ENCODE data around the gene NAALADL2.

The NAALADL2 gene

GRCh38 chr3:175672119-175672689 is 813.1 kb downstream of the NAALADL2 start:
- in situ Hi-C loops (cut with HindIII; ENCODE audit: low pct_ligation_motif_present, low pct_unique_long_range_greater_than_20kb, low sequenced_read_pairs), result no loop called here
- DNase-seq, result peak; percentile 41

- in situ Hi-C loops (cut with HindIII; ENCODE audit: low pct_ligation_motif_present, low pct_unique_long_range_greater_than_20kb, low sequenced_read_pairs), result no loop called here
Measured at GRCh38 chr3:175679568-175679967, 820.4 kb downstream of the NAALADL2 start.

GRCh38 chr3:175692256-175692655 is 833.1 kb downstream of the NAALADL2 start:
- in situ Hi-C loops (cut with HindIII; ENCODE audit: low pct_ligation_motif_present, low pct_unique_long_range_greater_than_20kb, low sequenced_read_pairs), result no loop called here
- no peak for DNase-seq

More at GRCh38 chr3:175679568-175679967, 820.4 kb downstream of the NAALADL2 start:
- DNase-seq, result no peak

GRCh38 chr3:175695251-175695650 is 836.1 kb downstream of the NAALADL2 start:
- DNase-seq, result no peak
- in situ Hi-C loops (cut with HindIII; ENCODE audit: low pct_ligation_motif_present, low pct_unique_long_range_greater_than_20kb, low sequenced_read_pairs), result no loop called here

- no peak for DNase-seq
- in situ Hi-C loops (cut with HindIII; ENCODE audit: low pct_ligation_motif_present, low pct_unique_long_range_greater_than_20kb, low sequenced_read_pairs), result no loop called here
Measured at GRCh38 chr3:175702956-175703355, 843.8 kb downstream of the NAALADL2 start.

GRCh38 chr3:175704366-175705055 is 845.4 kb downstream of the NAALADL2 start:
- in situ Hi-C loops (cut with HindIII; ENCODE audit: low pct_ligation_motif_present, low pct_unique_long_range_greater_than_20kb, low sequenced_read_pairs), result no loop called here
- DNase-seq, result no peak

- in situ Hi-C loops (cut with HindIII; ENCODE audit: low pct_ligation_motif_present, low pct_unique_long_range_greater_than_20kb, low sequenced_read_pairs), result no loop called here
- DNase-seq, result no peak
Measured at GRCh38 chr3:175713268-175713667, 854.1 kb downstream of the NAALADL2 start.

GRCh38 chr3:175716446-175716845 is 857.3 kb downstream of the NAALADL2 start:
- no peak for DNase-seq
- in situ Hi-C loops (cut with HindIII; ENCODE audit: low pct_ligation_motif_present, low pct_unique_long_range_greater_than_20kb, low sequenced_read_pairs), result no loop called here

GRCh38 chr3:175726228-175726627 is 867.1 kb downstream of the NAALADL2 start:
- in situ Hi-C loops (cut with HindIII; ENCODE audit: low pct_ligation_motif_present, low pct_unique_long_range_greater_than_20kb, low sequenced_read_pairs), result no loop called here
- DNase-seq, result no peak

GRCh38 chr3:175728566-175728965 is 869.4 kb downstream of the NAALADL2 start:
- no peak for DNase-seq
- in situ Hi-C loops (cut with HindIII; ENCODE audit: low pct_ligation_motif_present, low pct_unique_long_range_greater_than_20kb, low sequenced_read_pairs), result no loop called here

GRCh38 chr3:175729466-175729865 is 870.3 kb downstream of the NAALADL2 start:
- in situ Hi-C loops (cut with HindIII; ENCODE audit: low pct_ligation_motif_present, low pct_unique_long_range_greater_than_20kb, low sequenced_read_pairs), result no loop called here
- DNase-seq, result no peak

GRCh38 chr3:175731543-175731942 is 872.4 kb downstream of the NAALADL2 start:
- in situ Hi-C loops (cut with HindIII; ENCODE audit: low pct_ligation_motif_present, low pct_unique_long_range_greater_than_20kb, low sequenced_read_pairs), result no loop called here
- no peak for DNase-seq

- in situ Hi-C loops (cut with HindIII; ENCODE audit: low pct_ligation_motif_present, low pct_unique_long_range_greater_than_20kb, low sequenced_read_pairs), result no loop called here
- no peak for DNase-seq
Measured at GRCh38 chr3:175732017-175732416, 872.9 kb downstream of the NAALADL2 start.

- no peak for DNase-seq
- in situ Hi-C loops (cut with HindIII; ENCODE audit: low pct_ligation_motif_present, low pct_unique_long_range_greater_than_20kb, low sequenced_read_pairs), result no loop called here
Measured at GRCh38 chr3:175735866-175736265, 876.7 kb downstream of the NAALADL2 start.

GRCh38 chr3:175737646-175738572 is 878.8 kb downstream of the NAALADL2 start:
- no peak for DNase-seq
- in situ Hi-C loops (cut with HindIII; ENCODE audit: low pct_ligation_motif_present, low pct_unique_long_range_greater_than_20kb, low sequenced_read_pairs), result no loop called here

GRCh38 chr3:175741951-175742350 is 882.8 kb downstream of the NAALADL2 start:
- DNase-seq, result no peak

GRCh38 chr3:175743733-175744400 is 884.7 kb downstream of the NAALADL2 start:
- DNase-seq, result peak; percentile 48

More at GRCh38 chr3:175741951-175742350, 882.8 kb downstream of the NAALADL2 start:
- in situ Hi-C loops (cut with HindIII; ENCODE audit: low pct_ligation_motif_present, low pct_unique_long_range_greater_than_20kb, low sequenced_read_pairs), result no loop called here

GRCh38 chr3:175746308-175746707 is 887.2 kb downstream of the NAALADL2 start:
- in situ Hi-C loops (cut with HindIII; ENCODE audit: low pct_ligation_motif_present, low pct_unique_long_range_greater_than_20kb, low sequenced_read_pairs), result no loop called here
- DNase-seq, result no peak

More at GRCh38 chr3:175743733-175744400, 884.7 kb downstream of the NAALADL2 start:
- in situ Hi-C loops (cut with HindIII; ENCODE audit: low pct_ligation_motif_present, low pct_unique_long_range_greater_than_20kb, low sequenced_read_pairs), result no loop called here

Measured in ACHN (cell line).